ENCODE results near the gene PDK3.

PDK3 gene

GRCh38 chrX:24463077-24463476, 2.0 kb upstream of the PDK3 start:
- TF ChIP-seq, protein P1, sequence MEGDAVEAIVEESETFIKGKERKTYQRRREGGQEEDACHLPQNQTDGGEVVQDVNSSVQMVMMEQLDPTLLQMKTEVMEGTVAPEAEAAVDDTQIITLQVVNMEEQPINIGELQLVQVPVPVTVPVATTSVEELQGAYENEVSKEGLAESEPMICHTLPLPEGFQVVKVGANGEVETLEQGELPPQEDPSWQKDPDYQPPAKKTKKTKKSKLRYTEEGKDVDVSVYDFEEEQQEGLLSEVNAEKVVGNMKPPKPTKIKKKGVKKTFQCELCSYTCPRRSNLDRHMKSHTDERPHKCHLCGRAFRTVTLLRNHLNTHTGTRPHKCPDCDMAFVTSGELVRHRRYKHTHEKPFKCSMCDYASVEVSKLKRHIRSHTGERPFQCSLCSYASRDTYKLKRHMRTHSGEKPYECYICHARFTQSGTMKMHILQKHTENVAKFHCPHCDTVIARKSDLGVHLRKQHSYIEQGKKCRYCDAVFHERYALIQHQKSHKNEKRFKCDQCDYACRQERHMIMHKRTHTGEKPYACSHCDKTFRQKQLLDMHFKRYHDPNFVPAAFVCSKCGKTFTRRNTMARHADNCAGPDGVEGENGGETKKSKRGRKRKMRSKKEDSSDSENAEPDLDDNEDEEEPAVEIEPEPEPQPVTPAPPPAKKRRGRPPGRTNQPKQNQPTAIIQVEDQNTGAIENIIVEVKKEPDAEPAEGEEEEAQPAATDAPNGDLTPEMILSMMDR (IDR thresholded peaks at IDR 0.05; ENCODE audit: control insufficient read depth, extremely low read depth, insufficient read depth) = no peak
- no peak overlapping the region for H3K4me3 ChIP-seq (ENCODE audit: low read depth, low read length)
- DNase-seq (ENCODE audit: low read depth) = no peak

DNA sequence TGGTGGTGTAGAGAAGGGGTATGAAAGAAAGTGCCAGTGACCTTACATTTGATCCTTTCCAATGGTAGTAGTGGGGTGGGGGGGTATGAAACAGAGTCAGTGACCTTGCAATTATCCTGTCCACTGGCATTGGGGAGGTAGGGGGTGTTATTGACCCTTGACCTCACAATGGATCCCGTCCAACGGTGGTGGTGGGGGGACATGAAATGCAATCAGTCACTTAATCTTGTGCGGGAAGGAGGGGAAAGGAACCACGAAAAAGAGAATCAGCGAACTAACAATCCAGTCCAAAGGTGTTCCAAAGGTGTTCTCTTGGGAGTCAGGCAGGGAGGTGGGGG, 619 bp upstream of the PDK3 start:
- no peak for DNase-seq (ENCODE audit: low read depth)
- TF ChIP-seq, protein P1 (IDR thresholded peaks at IDR 0.05; ENCODE audit: control insufficient read depth, extremely low read depth, insufficient read depth) = no peak
- H3K4me3 ChIP-seq (ENCODE audit: low read depth, low read length) = peak overlapping the region; percentile 69

- H3K4me3 ChIP-seq (ENCODE audit: low read depth, low read length) = peak overlapping the region; percentile 69
- TF ChIP-seq, protein P1 (IDR thresholded peaks at IDR 0.05; ENCODE audit: control insufficient read depth, extremely low read depth, insufficient read depth) = no peak
- no peak for DNase-seq (ENCODE audit: low read depth)
These were observed 413 bp downstream of the PDK3 start for GRCh38 chrX:24465532-24465865.

DNA sequence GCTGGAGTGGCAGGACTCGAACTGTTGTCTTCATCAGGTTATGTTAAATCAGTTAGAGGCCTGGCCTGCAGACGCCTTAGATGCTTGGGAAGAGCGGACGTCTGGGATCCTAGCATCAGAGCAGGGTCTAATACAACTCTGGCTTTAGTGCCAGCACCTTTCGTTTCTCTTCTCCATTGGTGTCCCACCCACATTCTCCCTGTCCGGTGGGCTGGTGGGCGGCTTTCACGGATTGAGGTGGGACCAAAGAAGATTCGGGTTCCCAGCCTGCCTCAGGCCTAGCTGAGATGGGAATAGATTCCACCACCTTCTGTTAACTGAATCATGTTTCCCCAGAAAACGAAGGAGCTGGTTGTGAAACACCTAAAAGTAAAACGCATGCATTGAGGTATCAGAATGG, 939 bp downstream of the PDK3 start:
- peak overlapping the region; percentile 69 for H3K4me3 ChIP-seq (ENCODE audit: low read depth, low read length)
- TF ChIP-seq, protein P1 (IDR thresholded peaks at IDR 0.05; ENCODE audit: control insufficient read depth, extremely low read depth, insufficient read depth) = no peak
- no peak for DNase-seq (ENCODE audit: low read depth)

DNA sequence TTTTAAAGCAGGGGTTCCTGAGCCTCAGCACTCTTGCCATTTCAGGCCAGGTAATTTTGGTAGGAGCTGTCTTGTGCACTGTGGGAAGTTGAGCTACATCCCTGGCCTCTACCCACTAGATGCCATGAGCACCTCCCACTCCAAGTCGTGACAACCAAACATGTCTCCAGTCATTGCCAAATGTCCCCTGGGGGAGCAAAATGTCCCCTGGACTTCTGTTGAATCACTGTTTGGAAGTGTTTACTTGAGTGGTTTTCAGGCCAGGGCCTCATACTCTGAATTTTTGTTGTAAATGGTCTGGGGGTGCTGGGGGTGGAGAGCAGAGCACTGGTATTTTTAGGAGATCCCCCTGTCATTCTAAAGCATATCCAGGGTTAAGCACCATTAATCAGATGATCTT, 3.2 kb downstream of the PDK3 start:
- DNase-seq (ENCODE audit: low read depth) = no peak
- H3K4me3 ChIP-seq (ENCODE audit: low read depth, low read length) = no peak overlapping the region
- TF ChIP-seq, protein P1 (IDR thresholded peaks at IDR 0.05; ENCODE audit: control insufficient read depth, extremely low read depth, insufficient read depth) = no peak

DNA sequence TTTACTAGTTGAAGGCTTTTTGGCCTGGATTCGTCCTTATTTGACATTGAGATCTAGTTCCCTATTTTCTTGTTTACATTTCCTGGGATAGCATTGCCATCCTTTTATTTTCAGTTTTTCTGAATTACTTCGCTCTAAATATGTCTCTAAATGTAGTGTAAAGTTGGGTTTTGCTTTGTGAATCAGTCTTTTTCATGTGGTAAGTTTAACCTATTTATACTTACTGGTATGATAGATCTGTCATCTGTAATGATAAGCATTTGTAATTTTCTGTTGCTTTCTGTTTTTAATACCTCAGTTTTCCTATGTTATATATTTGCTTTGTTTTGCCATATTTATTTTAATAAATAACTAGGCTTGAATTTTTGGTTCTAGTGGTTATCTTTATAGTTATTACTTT, 6.7 kb downstream of the PDK3 start:
- TF ChIP-seq, protein P1 (IDR thresholded peaks at IDR 0.05; ENCODE audit: control insufficient read depth, extremely low read depth, insufficient read depth) = no peak
- H3K4me3 ChIP-seq (ENCODE audit: low read depth, low read length) = no peak overlapping the region
- DNase-seq (ENCODE audit: low read depth) = no peak

DNA sequence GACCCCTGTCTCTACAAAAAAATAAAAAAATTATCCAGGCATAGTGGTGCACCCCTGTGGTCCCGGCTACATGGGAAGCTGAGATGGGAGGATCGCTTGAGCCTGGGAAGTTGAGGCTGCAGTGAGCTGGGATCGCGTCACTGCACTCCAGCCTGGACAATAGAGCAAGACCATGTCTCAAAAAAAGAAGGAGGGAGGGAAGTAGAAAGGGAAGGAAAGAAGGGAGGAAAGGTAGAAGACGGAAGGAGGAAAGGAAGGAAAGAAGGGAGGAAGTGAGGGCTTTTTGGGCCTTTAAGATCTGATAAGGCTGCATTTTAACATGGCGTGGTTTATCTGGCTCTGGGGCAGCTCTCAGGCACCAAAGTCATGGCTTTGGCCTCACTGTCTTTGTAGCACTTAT, 10.4 kb downstream of the PDK3 start:
- TF ChIP-seq, protein P1 (IDR thresholded peaks at IDR 0.05; ENCODE audit: control insufficient read depth, extremely low read depth, insufficient read depth) = no peak
- no peak for DNase-seq (ENCODE audit: low read depth)
- H3K4me3 ChIP-seq (ENCODE audit: low read depth, low read length) = no peak overlapping the region
